Medulla oblongata (tissue), 1 donor: ENCODE data around the gene CBX4.

Experiments used
- DNase-seq: peaks from one replicate; pipeline ENCODE4 v3.0.0-alpha.2; 2015; ENCODE audit errors: extremely low spot score

The CBX4 gene

DNA sequence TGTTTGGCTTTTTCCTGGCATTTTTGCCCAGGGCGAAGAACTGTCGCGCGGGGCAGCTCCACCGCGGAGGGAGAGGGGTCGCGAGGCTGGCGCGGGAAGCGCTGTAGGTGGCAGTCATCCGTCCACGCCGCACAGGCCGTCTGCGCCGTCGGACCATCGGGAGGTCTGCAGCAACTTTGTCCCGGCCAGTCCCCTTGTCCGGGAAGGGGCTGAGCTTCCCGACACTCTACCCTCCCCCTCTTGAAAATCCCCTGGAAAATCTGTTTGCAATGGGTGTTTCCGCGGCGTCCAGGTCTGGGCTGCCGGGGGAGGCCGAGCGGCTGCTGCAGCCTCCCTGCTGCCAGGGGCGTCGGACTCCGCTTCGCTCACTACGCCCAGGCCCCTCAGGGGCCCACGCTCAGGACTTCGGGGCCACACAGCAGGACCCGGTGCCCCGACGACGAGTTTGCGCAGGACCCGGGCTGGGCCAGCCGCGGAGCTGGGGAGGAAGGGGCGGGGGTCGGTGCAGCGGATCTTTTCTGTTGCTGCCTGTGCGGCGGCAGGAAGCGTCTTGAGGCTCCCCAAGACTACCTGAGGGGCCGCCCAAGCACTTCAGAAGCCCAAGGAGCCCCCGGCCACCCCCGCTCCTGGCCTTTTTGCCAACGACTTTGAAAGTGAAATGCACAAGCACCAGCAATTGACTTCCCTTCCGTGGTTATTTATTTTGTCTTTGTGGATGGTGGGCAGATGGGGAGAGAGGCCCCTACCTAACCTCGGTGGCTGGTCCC is 2.3 kb upstream of the CBX4 start:
- no peak for DNase-seq

DNA sequence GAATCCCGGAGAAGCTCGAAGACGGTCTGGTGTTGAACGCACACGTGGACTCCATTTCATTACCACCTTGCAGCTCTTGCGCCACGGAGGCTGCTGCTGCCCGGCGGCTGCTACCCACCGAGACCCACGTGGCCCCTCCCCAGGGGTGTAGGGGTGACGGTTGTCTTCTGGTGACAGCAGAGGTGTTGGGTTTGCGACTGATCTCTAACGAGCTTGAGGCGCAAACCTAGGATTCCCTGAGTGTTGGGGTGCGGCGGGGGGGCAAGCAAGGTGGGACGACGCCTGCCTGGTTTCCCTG is 1.7 kb upstream of the CBX4 start:
- no peak for DNase-seq

DNA sequence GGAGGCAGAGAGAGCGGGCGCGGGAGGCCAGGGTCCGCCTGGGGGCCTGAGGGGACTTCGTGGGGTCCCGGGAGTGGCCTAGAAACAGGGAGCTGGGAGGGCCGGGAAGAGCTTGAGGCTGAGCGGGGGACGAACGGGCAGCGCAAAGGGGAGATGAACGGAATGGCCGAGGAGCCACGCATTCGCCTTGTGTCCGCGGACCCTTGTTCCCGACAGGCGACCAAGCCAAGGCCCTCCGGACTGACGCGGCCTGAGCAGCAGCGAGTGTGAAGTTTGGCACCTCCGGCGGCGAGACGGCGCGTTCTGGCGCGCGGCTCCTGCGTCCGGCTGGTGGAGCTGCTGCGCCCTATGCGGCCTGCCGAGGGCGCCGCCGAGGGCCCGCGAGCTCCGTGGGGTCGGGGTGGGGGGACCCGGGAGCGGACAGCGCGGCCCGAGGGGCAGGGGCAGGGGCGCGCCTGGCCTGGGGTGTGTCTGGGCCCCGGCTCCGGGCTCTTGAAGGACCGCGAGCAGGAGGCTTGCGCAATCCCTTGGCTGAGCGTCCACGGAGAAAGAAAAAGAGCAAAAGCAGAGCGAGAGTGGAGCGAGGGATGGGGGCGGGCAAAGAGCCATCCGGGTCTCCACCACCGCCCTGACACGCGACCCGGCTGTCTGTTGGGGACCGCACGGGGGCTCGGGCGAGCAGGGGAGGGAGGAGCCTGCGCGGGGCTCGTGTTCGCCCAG is 1.2 kb upstream of the CBX4 start:
- peak; percentile 19 for DNase-seq

DNA sequence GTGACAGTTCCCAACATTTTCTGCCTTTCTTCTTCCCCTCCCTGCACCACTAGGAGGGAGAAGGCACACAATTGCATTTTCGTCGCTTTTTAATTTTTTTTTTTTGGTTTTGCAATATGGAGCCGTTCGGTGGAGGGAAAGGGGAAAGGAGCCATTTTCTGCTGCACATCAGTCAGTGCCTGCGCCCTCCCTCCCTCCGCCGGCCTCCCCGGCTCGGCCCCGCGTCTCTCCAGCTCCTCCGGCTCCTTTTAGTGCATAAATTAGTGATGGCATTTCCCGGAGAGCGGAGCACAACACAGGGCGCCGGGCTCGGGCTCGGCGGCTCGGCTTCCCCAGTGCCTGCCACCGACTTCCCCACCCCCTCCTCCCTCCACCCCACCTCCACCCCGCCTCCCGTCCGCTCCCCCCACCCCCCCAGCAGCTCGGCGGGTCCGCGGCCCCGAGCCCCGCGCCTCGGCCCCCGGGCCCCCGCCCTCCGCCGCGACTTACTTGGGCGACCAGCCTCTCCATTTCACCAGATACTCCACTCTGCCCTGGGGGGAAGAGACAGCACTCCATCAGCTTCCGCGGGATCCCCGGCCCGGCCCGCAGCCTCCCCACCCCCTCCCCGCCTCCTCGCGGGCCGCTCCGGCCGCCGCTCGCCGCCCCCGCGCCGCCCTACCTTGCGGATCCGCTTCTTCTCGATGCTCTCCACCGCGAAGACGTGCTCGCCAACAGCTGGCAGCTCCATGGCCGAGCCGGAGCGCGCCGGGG is 542 bp downstream of the CBX4 start:
- DNase-seq, result peak; percentile 55

DNA sequence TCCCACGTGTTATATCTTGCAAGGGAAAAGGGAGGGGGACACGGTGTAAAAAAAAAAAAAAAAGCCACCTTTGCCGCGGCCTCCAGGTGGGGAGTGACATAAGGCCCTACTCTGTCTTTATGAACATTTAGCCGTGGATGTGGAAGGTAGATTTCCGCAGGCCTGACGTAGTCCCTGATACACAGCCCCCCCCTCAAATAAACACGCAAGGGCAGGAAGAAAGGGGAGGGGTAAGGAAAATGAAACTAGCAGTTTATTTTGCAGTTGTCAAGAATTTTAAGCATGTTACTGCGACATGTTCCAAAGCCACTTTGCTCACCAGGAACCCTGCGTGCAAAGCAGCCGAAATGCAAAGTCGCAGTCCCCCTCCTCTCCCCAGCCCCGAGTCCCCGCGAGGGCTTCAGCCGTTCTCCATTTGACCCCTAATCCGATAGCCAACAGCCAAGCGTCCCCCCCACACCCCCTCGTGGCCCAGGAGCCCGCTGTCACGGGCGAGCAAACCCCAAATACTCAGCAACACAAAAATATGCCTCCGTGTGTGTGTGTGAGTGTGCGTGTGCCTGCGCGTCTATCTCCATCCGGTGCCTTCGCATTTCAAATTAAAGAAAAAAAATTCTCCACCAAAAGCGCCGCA is 1.2 kb downstream of the CBX4 start:
- no peak for DNase-seq

DNA sequence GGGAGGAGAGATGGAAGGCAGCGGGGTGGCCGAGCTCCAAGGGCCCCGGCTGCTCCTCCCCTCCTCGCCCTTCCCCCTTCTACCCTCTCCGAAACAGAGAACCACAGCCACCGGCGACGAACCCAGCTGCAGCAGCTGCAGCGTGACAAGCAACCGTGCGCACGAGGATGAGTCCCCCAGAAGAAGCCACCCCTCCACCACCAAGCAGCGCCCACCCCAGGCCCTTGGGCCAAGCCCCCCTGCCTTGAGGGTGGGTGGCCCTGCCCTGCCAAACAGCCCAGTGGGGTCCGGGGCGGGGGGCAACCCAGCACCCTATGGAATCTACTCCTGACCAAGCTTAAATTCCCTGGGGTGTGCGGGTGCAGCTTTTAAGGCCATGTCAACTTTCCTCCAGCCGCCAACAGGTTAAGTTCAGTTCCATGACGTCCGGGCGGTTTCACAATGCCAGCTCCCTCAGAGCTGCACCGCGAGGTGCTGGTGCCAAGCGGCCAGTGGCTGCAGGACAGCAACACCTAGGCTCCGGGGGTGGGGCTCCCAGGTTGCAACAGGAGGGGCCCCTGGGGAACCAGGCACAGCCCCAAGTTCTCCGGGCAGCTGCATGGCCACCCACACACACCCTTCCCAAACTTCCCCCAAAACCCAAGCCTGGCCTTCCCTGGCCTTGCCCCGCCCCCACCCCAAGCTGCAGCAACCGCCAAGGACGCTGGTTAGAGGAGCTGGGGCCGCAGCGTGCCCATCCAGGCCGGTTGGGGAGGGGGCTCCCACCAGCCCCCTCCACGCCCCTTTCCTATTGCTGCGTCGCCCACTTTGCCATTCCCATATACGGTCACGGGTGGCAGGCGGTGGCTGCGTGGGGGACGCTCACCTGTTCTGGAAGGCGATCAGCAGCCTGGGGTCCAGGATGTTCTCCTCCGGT is 2.0 kb downstream of the CBX4 start:
- DNase-seq, result peak; percentile 25

DNA sequence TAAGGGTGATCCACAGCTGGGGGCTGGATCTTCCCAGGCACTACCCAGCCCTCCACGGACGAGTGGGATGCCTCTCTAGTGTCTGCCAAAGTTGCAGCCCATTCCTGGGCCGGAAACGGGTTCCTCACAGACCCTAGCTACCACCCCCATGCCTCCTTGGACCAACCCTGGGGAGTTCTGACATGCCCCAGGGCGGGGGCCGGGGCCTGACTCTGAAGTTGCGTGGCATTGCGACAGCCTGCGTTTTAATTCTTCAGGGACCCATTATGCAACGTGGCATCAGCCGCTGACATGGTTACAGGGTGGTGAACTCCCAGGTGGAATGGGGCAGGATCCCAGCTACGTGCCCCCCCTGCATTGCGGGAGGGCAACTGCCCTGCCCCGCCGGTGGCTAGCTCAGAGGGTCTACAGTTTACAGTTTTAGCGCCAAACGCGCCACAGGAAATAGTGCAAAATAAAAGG is 2.7 kb downstream of the CBX4 start:
- DNase-seq, result no peak

DNA sequence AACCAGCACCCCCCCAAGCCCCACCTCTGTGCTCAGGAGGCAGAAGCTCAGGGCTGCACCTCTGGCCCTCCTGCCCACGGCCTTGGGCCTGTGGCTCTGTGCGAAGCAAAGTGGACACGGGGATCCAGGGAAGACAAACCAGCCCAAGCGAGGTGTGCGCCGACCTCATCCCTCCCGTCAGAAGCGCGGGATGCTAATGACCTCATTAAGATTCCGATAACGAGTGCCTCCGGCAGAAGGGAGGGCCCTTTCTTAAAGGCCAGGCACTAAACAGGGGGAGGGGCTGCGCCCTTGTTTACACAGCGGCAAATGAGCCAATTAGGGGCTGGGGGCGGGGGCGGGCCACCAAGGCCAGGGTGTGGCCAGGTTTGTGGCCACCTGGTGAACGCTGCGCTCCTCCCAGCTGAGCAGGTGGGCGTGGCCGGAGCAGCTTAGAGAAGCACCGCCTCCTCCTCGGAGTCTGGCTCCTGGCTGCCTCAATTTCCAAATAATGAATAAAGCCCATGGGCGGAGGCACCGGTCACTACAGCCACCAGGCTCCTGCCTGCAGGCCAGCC is 3.2 kb downstream of the CBX4 start:
- no peak for DNase-seq

DNA sequence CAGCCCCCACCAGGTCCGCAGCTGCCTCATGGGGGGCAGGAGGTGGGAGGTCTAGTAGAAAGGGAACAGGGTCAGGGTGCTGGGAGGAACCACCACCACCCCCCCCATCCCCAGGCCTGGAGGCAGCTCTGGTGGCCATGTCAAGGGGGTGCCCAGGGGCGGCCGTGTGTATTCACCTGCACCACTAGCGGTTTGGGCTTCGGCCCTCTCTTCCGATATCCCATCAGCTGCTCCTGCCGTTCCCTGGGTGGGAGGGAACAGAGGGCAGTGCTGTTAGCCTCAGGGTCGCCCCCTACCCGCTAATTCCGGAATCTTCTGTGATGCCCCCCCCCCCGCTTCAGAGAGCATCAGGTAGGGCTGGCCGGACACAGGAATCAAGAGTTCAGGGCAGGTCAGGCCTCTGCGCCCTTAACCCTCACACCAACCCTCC is 3.8 kb downstream of the CBX4 start:
- no peak for DNase-seq

DNA sequence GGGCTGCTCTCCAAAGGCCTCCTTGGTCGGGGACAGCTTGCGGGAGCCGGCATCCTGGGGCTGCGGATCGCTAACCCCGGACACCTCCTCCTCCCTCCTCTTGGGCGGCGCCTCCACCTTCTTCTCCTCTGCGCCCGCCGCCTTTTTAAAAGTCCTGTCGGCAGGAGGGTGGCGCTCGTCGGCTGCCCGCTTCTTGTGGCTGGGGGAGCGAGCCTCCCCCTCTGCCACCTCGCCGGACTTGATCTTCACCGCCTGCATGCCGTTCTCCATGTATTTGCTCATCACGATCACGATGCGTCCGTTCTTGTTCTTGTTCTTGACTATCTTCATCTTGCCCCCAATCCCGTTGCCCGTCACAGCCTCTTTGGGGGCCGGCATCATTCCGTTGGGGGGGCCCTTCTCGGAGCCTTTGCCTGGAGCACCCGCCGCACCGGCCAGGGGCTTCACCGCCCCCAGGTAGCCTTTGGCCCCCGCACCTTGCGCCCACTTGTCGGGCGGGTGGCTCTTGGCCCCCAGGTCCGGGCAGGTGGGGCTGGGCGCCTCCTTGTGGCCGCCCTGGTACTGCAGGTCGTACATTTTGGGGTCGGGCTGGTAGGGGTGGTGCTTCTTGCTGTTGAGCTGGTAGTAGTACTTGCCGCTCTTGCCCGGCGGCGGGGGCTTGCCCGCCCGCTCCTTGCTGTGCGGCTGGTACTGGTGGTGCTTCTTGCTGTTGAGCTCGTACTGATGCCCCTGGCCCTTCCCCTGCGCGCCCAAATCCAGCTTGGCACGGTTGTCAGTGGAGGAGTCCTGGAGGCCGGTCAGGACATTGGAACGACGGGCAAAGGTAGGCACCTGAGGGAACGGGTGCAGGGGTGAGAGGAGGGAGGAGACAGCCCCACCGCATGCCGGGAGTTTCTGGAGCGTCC is 4.4 kb downstream of the CBX4 start:
- DNase-seq, result no peak

DNA sequence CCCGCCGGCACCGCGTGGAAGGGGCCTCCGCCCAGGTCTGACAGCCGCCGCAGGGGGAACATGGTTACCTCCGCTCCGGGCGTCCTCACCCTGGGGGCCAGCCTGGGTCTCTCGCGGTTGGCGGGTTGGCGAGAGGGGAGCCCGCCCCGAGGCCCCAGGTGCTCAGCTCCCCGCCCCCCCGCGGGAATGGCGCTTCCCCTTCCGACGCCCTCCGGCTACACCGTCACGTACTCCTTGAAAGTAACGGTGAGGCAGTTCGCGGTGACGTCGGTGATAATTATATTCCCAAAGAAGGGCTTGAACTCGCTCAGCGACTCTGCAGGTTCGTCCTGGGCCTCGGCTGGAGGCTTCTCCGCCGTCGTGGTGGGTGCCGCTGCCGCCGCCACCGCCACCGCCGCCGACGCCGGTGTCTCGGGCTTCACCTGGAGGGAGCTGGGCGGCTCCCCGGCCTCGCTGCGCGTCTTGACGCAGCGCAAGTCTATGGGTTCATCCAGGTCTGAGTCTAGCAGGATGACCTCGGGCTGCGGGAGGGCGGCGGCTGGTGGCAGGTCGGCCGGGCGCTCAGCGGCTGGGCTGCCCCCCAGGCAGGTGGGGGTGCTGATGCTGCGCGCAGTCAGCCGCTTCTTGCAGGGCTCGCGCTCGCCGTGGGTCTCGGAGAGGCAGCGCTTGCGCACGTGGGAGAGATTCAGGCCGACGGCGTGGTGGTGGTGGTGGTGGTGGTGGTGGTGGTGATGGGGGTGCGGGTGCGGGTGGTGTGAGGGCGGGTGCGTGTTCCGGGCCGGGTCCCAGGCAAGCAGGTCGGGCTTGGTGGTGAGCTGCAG is 5.3 kb downstream of the CBX4 start:
- no peak for DNase-seq

DNA sequence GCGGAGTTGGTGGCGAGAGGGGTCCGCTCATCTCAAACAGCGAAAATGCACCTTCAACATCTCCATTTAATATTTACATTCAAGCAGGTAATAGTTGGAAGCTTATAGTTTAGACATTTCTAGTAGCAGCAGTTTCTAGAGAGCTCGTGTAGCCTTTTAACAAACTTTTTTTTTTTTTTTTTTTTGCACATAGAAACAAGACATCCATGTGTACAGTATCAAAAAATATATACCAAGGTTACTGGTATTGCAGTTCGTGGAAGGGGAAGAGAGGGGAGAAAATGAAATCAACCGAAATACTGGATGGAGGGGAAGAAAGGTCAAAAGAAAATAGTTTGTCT is 6.2 kb downstream of the CBX4 start:
- no peak for DNase-seq

DNA sequence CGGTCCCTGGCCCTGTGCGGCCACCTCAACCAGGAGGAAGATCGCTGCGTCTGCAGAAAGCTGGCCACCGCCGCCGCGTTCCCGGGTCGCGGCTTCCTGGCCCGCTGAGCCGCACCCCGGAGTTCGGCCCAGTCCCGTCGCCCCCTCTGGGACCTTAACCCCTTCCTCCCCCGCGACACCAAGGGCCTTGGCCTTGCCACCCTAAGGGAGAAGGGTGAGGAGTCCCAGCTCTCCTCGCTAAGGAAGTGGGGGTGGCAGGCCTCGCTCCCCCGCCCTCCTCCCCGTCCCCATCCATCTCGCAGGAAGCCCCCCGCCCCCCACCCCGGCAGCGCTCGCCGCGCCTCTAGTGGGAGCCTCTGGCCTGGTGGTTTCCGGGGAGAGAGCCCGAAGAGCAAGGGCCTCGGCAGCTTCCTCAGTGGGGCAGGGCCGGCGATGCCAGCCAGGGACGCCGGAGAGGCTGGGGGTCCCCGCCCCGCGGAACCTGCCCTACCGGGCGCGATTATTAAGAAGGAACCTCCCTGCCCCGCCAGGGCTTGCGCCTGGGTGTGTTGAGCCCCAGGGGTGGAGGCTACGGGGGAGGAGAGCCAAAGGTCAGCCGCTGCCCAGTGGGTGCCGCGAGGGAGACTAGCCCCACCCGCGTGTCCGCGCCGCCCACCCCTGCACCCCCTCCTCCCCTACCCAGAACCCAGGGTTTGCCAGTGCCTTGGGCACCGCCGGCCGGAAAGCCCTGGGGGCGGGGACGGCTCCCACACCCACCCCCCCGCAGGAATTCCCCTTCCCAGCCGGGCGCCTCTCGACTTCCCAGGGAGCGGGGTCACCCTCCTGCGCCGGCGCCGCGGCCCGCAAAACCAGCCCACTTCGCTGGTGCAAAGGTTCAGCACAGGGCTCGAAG is 6.8 kb downstream of the CBX4 start:
- no peak for DNase-seq

DNA sequence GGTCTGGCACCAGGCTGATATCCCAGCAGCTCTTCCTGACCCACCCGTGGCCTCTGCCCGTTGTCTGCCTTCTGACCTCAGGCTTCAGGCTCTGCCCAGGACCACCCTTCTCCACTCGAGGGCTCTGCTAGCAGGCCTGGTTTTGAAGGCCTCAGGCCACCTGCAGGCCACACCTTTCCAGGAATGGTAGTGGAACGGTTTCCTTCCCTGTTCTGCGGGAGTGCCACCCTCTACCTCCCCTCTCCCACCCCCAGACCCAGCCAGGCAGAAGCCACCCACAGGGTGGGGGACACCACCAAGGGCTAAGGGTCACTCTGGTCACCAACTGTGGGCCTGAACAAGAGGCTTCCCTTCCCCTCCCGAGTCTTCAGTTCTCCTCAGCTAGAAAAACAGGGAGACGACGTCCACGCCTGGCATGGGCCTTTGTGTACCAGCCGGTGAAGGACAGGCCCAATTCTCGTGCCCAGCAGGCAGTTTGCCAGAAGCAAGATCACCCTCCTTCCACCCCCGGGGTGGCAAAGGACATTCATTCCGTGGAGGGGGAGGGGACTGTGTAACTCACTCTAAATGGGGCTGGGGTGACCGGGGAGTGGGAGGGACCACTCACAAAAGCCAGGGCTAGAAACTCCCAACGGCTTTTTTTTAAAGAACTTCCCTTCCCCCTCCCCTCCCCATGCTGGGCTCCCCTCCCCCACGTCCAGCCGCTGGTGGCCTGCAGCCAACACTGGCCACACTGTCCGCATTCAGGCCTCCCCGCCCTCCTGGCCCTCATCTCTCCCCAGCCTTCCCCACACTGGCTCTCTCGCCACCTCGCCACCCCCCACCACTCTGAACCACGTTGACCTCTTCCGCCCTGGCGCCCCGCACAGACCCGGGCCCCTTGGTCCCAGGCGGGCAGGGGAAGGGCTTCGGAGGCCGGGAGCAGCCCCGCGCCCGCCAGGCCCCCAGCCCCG is 7.7 kb downstream of the CBX4 start:
- peak; percentile 83 for DNase-seq

DNA sequence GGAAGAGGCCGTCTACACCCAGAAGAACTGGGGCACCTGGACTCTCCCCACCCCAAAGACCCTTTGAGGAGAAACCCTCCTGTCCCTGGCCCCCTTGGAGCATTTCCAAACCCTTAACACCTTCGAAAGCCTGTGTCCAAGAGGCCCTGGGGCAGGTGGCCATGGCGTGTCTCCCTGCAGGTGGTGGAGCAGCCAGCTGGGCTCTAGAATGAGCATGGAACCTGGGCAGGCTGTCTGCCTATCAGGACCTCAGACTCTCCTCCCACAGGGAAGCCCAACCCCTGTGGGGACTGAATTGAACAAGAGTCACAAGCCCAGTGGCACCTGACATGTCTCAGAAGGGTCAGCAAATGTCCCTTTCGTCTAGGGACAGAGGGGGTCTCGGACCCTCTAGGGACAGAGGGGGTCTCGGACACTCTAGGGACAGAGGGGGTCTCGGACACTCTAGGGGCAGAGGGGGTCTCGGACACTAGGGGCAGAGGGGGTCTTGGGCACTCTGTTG is 8.4 kb downstream of the CBX4 start:
- DNase-seq, result no peak

DNA sequence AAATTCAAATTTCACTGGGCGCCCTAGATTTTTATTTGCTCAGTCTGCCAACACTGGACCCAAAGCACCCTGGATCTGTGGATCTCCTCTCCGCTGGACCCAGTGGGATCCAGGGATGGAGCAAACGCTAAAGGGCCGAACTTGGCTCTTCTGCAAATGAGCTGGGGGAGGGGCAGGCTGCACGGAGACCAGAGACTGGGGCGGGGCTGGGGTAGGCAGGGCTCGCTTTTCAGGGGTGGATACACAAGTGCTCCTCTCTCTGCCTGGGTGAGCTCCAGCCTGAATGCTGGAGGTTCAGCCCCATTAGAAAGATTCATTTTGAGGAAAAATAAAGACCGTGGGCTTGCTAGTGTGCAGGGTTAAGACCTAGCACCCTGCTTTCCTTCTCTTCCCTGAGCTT is 8.9 kb downstream of the CBX4 start:
- DNase-seq, result no peak

DNA sequence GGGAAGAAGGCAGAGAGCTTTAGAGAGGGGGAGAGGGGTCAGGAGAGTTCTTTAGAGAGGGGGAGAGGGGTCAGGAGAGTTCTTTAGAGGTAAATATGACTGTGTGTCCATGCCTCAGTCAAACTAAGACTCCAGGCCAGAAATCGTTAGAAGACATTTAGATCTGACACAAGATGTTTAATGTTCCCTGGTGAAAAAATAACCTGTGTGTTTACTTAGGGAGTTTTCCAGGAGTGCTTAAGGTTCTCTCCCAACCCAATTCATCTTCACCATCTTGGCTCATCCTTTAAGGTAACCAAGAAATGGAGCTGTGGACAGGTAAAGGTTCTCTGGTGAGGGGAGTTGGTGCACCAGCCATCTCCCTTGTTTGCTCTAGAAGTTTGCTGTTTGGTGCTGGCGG is 9.8 kb downstream of the CBX4 start:
- DNase-seq, result no peak
